LNCAP (cell line): ENCODE results near the gene XRCC2.

ENCODE experiments used
- CTCF ChIP-seq: fragments of 450-650 bp; IDR thresholded peaks from 2 replicates; pipeline ENCODE4 v1.5.1; 2017; ENCODE audit warnings: mild to moderate bottlenecking

The XRCC2 gene

GRCh38 chr7:152615031-152615741 lies 60.8 kb downstream of the XRCC2 start:
- TF ChIP-seq CTCF, result no peak

- TF ChIP-seq CTCF, result no peak
These were observed 67.3 kb downstream of the XRCC2 start for GRCh38 chr7:152608656-152609055.

GRCh38 chr7:152608208-152608607 lies 67.7 kb downstream of the XRCC2 start:
- TF ChIP-seq CTCF, result no peak

- no peak for TF ChIP-seq CTCF
These were observed 68.9 kb downstream of the XRCC2 start for GRCh38 chr7:152607007-152607406.

DNA sequence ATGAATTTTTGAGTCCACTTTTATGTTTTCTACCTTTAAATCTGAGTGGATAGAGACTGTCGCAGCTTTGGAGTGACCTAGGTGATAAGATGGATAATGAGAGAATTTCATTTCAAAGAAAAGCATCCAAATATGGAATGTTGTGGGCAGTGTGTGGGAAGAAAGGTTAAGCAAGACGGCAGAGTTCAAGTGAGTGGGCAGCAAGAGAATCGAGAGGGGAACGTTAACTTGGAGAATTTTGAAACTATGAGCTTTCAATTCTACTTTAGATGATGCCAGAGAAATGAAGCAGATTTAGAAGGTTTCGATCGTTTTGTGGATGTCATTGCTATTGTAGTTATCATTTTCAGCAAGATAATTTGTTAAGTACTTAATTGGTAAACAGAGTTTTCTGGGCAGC lies 73.0 kb downstream of the XRCC2 start:
- TF ChIP-seq CTCF, result no peak

DNA sequence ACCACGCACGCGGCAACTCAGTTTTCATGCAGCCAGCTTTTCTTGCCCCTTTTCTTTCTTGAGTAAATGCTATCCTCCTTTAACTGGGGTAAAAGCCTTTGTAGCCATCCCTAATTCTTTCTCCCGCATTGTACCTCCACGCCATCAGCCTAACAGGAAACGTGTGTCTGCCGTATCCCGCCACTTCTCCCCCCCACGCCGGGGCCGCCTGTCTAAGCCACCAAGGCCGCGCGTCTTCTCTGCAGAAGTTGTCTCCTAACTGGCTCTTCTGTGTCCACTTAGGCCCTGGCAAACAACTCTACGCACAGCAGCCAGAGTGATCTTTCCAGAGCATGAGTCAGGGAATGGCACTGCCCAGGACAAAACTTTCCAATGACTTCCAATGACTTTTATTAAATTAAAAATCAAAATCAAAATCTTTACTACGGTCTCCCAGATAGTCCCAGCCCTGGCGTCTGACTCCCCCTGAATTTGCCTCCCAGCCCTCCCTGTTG lies 74.6 kb downstream of the XRCC2 start:
- no peak for TF ChIP-seq CTCF

DNA sequence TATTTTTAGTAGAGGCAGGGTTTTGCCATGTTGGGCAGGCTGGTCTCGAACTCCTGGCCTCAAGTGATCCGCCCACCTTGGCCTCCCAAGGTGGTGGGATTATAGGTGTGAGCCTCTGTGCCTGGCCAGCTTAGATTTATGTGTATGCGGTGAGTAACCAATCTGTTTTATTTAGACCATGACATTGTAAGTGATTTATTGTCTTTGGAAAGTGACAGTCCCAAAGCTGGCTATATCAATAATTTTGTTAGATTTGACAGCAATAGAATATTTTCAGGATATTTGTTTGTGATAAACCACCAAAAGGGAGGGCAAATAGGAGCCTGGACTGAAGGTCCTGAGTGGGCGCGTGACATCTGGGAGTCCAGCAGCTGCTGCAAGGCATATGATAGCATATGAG lies 75.7 kb downstream of the XRCC2 start:
- no peak for TF ChIP-seq CTCF

DNA sequence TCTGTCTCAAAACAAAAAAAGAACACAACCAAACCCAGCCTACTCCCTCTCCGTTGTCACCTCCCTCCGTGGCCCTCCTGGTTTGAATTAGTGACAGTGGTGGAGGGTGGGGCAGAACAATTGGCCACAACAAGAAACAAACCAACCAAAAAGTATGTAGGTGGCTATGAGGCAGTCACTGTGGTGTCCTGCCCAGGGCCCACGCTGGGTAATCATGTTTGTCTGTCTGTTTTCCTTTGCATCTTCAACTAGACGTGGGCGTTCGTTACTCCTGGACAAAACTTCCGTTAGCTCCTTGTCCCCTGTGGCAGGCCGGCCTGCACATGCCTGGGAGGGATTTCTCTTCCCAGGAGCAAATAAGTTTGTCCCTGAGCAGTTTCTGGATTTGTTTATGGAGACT lies 78.4 kb downstream of the XRCC2 start:
- TF ChIP-seq CTCF, result no peak
